Measurements from ENCODE around the gene TACC3.

DNA sequence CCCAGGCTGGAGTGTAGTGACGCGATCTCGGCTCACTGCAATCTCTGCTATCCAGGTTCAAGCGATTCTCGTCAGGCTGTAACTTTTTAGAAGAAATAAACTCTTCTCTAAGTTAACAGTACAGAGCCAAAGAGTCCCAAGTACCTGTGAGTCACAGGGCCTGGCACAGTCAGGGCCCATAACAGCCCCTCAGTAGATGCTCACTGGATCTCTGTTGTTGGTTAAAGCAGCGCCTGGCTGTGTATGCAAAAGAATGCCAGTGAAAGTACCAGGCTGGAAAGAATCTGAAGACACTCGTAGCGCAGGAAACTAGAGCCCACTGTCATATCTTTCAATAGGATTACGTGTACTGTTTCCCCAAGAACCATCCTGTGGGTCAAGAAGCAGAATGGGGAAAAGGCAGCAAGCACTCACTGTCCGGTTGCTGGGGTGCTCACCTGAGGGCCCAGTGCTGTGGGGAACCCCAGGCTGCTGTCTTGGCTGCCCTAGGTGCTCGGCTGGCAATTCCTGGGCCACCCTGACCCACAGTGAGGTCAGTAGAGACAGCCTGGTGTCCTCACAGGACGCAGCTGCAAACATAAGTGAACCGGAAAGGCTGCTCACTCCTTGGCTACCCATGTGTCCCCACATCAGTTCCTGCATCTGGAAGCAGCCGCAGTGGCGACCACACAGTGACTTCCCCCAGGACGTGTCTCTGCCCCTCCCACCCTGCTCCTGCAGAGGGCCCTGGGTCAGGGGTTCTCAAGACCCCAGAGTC, 6.1 kb upstream of the TACC3 start:
- TF ChIP-seq EP300 (IDR thresholded peaks at IDR 0.05) (no peak), CTCF (IDR thresholded peaks at IDR 0.05) (no peak)
